Lower leg skin (tissue), 4 donors: Measurements from ENCODE around the gene CIAPIN1. TPM values are rescaled to one million over a fixed set of nuclear protein-coding genes. Genes with fewer than 3 reads are reported as not detected.

Experiments used
- DNase-seq, 2 donors: peaks; one replicate each; pipeline ENCODE4 v3.0.0-alpha.2; 2019; ENCODE audit warnings: low spot score in 2 of 2
- H3K4me3 ChIP-seq: fragments of 200-600 bp; sonication (generic); 2 replicates; pipeline ENCODE4 v1.5.1; 2017; ENCODE audit warnings: mild to moderate bottlenecking, low read depth; ENCODE audit not compliant: poor library complexity, severe bottlenecking
- CTCF ChIP-seq, 3 donors: fragments of 450-650 bp; IDR thresholded peaks; one replicate each; pipeline ENCODE4 v1.5.1; 2016; ENCODE audit warnings: antibody characterized with exemption in 3 of 3, mild to moderate bottlenecking in 3 of 3, moderate library complexity in 2 of 3
- POLR2A ChIP-seq, 2 donors: fragments of 450-650 bp; IDR thresholded peaks; one replicate each; pipeline ENCODE4 v1.6.1; 2016 to 2017; ENCODE audit warnings: antibody characterized with exemption in 2 of 2, mild to moderate bottlenecking in 1 of 2, moderate library complexity in 1 of 2
- WGBS, 2 donors: methylation state at CpG; one replicate each; pipeline ENCODE4 v1.1.5; 2018; 5-methylcytosine and 5-hydroxymethylcytosine counted together
- intact Hi-C: fragments of 100-400 bp; cut with DNase I; formaldehyde crosslinking; loops from one replicate; pipeline ENCODE4 v1.15.0; 2023; ENCODE audit warnings: low total_unique reads
- total RNA-seq, 4 donors: library from RNA; depleted of rRNA; stranded (reverse); fragments of >200 nt; gene quantifications; one replicate each; pipeline ENCODE4 v1.1.0, GENCODE V29; 2016

CIAPIN1 gene
- total RNA-seq, 4 donors from 2014 or later = 20.9 to 40.8 (median 30.7) TPM

- WGBS, 2 donors = 40 to 52% methylated on average over 4 of the region's 4 CpGs
- intact Hi-C loops = no loop called here
- DNase-seq = peak in 1 of 2 donors; percentile 81
Measured at GRCh38 chr16:57472665-57473060, 25.5 kb upstream of the CIAPIN1 start.

GRCh38 chr16:57471852-57472664 lies 24.9 kb upstream of the CIAPIN1 start:
- intact Hi-C loops = no loop called here
- 57 to 60% methylated on average over 9 to 10 of the region's 10 CpGs for WGBS, 2 donors
- no peak for TF ChIP-seq CTCF (IDR thresholded peaks at IDR 0.05)
- no peak for TF ChIP-seq POLR2A (IDR thresholded peaks at IDR 0.05)
- DNase-seq = peak in 1 of 2 donors; percentile 49
- no peak overlapping the region for H3K4me3 ChIP-seq

More at GRCh38 chr16:57472665-57473060, 25.5 kb upstream of the CIAPIN1 start:
- H3K4me3 ChIP-seq = no peak overlapping the region
- TF ChIP-seq CTCF (IDR thresholded peaks at IDR 0.05) = no peak

GRCh38 chr16:57471209-57471608 lies 24.0 kb upstream of the CIAPIN1 start:
- intact Hi-C loops = no loop called here
- no peak overlapping the region for H3K4me3 ChIP-seq
- WGBS, 2 donors = 89 to 96% methylated on average over 1 of the region's 1 CpG
- peak in 1 of 2 donors; percentile 29 for DNase-seq
- TF ChIP-seq POLR2A (IDR thresholded peaks at IDR 0.05) (no peak), CTCF (IDR thresholded peaks at IDR 0.05) (no peak)

- intact Hi-C loops = no loop called here
- no peak overlapping the region for H3K4me3 ChIP-seq
- peak in 1 of 2 donors; percentile 88 for DNase-seq
- no peak for TF ChIP-seq POLR2A (IDR thresholded peaks at IDR 0.05)
- TF ChIP-seq CTCF (IDR thresholded peaks at IDR 0.05) = no peak
- WGBS, 2 donors = 24 to 35% methylated on average over 6 of the region's 6 CpGs
Measured at GRCh38 chr16:57470711-57471110, 23.5 kb upstream of the CIAPIN1 start.

- no peak for TF ChIP-seq CTCF (IDR thresholded peaks at IDR 0.05)
- TF ChIP-seq POLR2A (IDR thresholded peaks at IDR 0.05) = no peak
- intact Hi-C loops = no loop called here
- 58 to 61% methylated on average over 9 of the region's 9 CpGs for WGBS, 2 donors
- H3K4me3 ChIP-seq = no peak overlapping the region
- DNase-seq = peak in 1 of 2 donors; percentile 62
Measured at GRCh38 chr16:57469917-57470470, 22.8 kb upstream of the CIAPIN1 start.
